Activated effector memory CD4-positive, alpha-beta T cell treated with anti-CD3 and anti-CD28 coated beads, Interleukin-2, amount 50 U/mL, for 16 hours (primary cell): ENCODE results near the gene KIF2C.
A peak's percentile ranks its signal among the peaks of the same experiment; 100 is the strongest.

Source experiments
- DNase-seq: peaks from one replicate; pipeline ENCODE4 v3.0.0-alpha.2; 2020

KIF2C gene

GRCh38 chr1:44776730-44777068 lies 37.1 kb downstream of the KIF2C start:
- no peak for DNase-seq

DNA sequence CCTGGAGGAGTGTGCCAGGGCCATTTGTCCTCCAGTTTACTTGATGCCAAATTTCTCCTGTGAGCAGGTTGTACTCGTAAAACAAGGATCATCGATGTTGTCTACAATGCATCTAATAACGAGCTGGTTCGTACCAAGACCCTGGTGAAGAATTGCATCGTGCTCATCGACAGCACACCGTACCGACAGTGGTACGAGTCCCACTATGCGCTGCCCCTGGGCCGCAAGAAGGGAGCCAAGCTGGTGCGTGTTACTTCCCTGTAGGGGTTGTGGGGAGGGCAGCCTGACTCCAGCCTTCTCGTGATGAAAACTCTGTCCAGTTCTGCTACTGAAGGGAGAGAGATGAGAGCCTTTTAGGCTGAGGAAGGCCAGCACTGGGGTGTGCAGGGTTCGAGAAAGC lies 37.9 kb downstream of the KIF2C start:
- no peak for DNase-seq

- no peak for DNase-seq
Observed at GRCh38 chr1:44777969-44778635, 38.5 kb downstream of the KIF2C start.

DNA sequence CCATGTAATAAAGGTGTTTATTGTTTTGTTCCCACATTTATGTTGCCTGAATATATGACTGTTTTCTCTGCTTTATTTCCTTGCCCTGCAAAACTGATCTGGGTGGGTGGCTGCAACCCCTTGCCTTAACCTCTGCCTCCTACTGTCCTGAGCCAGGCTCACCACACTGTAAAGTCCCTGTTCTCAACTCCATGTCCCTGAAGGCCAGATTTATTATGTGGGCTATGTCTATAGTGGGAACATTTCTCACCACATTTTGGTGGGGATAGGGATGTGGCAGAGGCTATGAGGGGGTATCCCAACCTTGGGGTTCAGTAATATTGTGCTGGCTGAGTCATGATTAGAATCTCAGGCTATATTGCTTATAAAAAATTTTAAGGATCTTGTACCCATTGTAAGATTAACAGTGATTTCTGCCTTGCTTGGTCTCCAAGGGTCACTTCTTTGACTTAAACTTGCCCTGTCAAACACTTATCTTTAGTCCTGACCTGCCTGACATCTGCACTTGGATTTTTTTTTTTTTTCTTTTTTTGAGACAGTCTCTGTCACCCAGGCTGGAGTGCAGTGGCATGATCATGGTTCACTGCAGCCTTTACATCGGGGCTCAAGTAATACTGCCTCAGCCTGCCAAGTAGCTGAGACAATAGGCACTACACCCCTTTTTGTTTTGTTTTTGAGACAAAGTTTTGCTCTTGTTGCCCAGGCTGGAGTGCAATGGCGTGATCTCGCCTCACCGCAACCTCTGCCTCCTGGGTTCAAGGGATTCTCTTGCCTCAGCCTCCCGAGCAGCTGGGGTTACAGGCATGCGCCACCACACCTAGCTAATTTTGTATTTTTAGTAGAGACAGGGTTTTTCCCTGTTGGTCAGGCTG lies 39.3 kb downstream of the KIF2C start:
- no peak for DNase-seq

GRCh38 chr1:44780583-44781121 lies 41.0 kb downstream of the KIF2C start:
- DNase-seq: no peak

GRCh38 chr1:44783697-44784093 lies 44.1 kb downstream of the KIF2C start:
- DNase-seq: no peak

GRCh38 chr1:44784094-44785028 lies 44.7 kb downstream of the KIF2C start:
- DNase-seq: peak; percentile 75

DNA sequence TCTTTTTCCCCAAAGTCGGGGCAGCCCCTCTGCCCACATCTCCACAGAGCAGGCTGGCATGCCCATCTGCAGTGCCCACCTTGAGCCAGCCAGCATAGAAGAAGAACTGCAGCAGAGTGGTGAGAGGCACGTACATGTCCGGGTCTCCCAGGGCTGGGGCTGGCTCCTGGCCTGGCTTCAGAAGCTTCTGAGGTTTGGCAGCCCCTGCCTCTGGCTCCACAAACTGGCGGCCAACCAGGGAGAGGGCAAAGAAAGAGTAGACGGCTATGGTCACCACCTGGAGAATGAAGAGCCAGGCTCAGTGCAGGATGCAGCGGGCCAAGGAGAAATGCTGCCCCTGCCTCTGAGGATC lies 45.4 kb downstream of the KIF2C start:
- DNase-seq: no peak

DNA sequence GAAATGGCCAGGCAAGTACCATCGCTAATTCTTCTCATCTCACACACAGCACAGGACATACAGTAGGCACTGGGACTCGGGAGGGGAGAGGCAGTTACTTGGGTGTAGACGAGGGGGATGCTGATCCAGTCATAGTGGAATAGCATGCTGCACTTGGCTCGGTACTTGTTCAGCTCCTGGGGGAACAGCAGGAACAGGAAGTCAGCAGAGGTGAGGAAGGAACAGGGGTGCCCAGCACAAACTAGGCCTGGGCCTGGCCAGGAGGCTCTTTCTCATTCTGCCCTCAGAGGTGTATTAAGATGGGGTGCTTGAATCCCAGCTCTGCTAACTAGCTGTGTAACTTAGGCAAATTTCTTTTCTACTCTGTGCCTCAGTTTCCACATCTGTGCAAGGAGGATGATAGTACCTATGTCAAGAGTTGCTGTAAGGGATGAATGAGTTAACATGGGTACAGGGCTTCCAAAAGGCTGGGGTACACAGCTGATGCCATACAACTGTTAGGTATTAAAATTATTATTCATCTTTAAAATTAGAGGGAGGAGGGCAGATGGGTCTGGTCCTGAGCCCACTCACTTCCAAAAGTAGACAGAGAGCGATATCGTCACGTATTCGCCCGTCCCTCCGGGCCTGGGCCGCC lies 46.0 kb downstream of the KIF2C start:
- no peak for DNase-seq

DNA sequence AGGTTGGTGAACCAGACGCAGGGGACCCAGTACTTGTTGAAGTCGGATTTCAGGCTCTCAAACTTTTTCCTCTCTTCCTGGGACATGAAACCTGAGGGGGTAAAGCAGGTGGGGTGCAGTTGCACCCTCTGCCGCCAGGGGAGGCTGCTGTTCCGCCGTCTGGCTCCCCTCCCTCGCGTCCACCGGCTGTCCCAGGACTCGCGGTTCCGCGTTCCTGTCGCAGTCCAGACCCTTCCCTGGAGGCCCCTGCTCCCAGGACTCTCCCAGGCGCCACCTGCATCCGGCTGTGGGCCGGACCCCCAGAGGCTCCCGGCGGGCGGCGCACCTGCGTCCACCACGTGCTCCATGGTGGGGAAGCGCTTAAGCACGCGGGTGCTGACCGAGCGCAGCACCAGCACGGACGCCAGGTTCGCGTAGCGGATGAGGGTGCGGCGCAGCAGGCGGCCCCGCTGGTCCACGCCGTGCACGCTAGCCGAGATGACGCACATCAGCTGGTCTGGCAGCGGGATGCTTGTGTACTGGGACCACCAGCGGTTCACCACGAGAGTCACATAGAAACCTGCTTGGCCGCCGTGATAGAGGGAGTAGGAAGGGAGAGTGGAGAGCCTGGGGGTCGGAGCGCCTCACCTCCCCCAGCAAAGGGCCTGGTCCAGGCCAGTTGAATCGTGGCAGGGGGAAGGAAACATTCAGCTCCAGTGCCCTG lies 46.7 kb downstream of the KIF2C start:
- DNase-seq: peak; percentile 90

GRCh38 chr1:44786841-44787426 lies 47.3 kb downstream of the KIF2C start:
- no peak for DNase-seq

GRCh38 chr1:44787506-44787905 lies 47.9 kb downstream of the KIF2C start:
- DNase-seq: no peak

GRCh38 chr1:44788120-44788860 lies 48.7 kb downstream of the KIF2C start, which contains the start of gene BEST4:
BEST4 (minus strand) TSS chr1:44788170; CDS start chr1:44787705, 465 bp downstream.
- no peak for DNase-seq

DNA sequence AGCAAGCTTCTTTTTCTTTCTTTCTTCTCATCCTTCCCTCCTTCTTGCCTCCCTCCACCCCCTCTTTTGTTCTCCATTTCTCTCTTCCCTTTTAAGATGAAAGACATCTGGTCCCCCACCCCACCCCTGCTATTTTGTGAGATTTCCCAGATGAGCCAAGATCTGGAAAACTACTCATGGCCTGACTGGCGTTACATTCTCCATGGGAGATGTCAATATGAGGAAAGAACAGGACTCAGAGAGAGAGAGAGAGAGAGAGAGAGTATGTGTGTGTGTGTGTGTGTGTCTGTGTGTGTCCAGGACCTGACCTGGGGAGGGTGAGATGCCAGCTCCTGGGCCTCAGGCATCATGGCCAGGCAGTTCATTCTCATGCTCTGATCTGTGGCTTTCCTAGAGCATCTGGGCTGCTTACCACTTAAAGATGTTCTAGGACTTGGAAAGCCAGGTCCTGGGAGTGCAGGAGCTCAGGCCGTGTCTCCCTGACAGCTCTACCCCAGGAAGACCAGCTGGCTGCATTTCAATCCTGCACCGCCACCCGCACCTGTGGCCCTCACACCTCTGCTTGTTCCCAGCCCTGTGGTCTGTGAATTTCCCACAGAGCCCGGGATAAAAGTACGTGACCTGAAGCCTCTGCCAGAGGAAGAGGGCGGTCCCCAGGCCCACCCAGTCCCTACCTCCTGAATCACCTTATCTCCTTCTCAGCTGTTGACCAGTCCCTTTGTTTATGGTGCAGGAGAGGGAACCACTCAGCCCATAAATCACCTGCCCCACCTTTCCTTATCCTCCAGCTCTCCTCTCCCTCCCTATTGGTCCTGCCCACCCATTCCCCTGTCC lies 51.5 kb downstream of the KIF2C start:
- peak; percentile 51 for DNase-seq

DNA sequence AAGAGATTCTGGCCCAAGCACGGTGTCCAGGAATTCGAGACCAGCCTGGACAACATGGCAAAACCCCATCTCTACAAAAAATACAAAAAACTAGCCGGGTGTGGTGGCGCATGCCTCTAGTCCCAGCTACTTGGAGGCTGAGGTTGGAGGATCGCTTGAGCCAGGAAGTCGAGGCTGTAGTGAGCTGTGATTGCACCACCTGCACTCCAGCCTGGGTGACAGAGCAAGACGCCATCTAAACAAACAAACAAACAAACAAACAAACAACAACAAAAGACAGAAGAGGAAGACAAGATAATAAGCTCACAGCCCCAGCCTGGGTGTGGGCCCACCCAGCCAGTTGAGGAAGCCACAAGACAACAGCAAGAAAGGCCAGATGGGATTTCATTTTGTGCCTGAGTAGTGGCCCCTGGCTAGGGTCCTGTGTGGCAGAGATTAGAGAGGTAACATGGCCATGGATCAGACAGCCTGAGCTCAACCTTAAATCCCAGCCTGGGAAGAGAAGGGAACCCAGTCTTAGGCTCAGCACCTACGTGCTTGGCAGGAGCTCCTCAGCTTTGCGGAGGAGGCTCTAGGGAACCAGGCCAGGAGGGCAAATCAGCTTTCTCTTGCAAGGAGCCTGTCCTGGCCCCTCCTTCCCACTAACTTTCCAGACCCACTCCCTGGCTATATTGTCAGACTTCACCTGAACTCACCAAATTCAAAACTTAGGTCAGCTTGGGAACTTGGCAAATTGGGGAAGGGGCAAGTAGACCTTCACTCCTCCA lies 53.3 kb downstream of the KIF2C start:
- DNase-seq: peak; percentile 34

DNA sequence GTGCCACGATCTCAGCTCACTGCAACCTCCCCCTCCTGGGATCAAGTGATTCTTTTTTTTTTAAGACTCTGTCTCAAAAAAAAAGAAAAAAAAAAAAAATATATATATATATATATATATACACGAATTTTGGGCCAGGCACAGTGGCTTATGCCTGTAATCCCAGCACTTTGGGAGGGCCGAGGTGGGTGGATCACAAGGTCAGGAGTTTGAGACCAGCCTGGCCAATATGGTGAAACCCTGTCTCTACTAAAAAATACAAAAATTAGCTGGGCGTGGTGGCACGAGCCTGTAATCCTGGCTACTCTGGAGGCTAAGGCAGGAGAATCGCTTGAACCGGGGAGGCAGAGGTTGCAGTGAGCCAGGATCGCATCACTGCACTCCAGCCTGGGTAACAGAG lies 58.2 kb downstream of the KIF2C start:
- DNase-seq: peak; percentile 12

- DNase-seq: peak; percentile 61
Observed at GRCh38 chr1:44798481-44799365, 59.1 kb downstream of the KIF2C start.
